GM23338 (cell line): ENCODE measurements around the gene ARID3A.

Experiments used
- CREB1 ChIP-seq: fragments of 250-450 bp; sonication (Bioruptor Pico); IDR thresholded peaks from 2 replicates; pipeline ENCODE4 v1.5.0; 2020; ENCODE audit warnings: low read depth, mild to moderate bottlenecking, moderate library complexity
- EZH2 ChIP-seq: fragments of 200-600 bp; sonication (generic); IDR thresholded peaks from one replicate; pipeline ENCODE4 v1.8.0; 2017; ENCODE audit warnings: antibody characterized with exemption, mild to moderate bottlenecking, low read depth; ENCODE audit not compliant: unreplicated experiment
- JUNB ChIP-seq: IDR thresholded peaks from one replicate; pipeline ENCODE4 v1.6.1; 2016; ENCODE audit warnings: antibody characterized with exemption; ENCODE audit not compliant: unreplicated experiment
- POLR2AphosphoS5 ChIP-seq: IDR thresholded peaks from 2 replicates; pipeline ENCODE4 v1.6.1; 2016; ENCODE audit warnings: antibody characterized with exemption, low read depth
- TF ChIP-seq, protein P1 (sequence below), 2 experiments: fragments of 200-600 bp in 1 of 2; sonication (generic) in 1 of 2; conservative IDR thresholded peaks; 2 replicates each; pipeline versions ENCODE4 v1.5.1 to v1.6.1; 2016 to 2017; ENCODE audit warnings: antibody characterized with exemption in 2 of 2, low read depth in 2 of 2, mild to moderate bottlenecking in 2 of 2, moderate library complexity in 1 of 2
- TF ChIP-seq, protein P2 (sequence below): fragments of 250-450 bp; sonication (Bioruptor Pico); IDR thresholded peaks from 2 replicates; pipeline ENCODE4 v1.5.0; 2020; ENCODE audit warnings: mild to moderate bottlenecking, moderate library complexity

DNA sequence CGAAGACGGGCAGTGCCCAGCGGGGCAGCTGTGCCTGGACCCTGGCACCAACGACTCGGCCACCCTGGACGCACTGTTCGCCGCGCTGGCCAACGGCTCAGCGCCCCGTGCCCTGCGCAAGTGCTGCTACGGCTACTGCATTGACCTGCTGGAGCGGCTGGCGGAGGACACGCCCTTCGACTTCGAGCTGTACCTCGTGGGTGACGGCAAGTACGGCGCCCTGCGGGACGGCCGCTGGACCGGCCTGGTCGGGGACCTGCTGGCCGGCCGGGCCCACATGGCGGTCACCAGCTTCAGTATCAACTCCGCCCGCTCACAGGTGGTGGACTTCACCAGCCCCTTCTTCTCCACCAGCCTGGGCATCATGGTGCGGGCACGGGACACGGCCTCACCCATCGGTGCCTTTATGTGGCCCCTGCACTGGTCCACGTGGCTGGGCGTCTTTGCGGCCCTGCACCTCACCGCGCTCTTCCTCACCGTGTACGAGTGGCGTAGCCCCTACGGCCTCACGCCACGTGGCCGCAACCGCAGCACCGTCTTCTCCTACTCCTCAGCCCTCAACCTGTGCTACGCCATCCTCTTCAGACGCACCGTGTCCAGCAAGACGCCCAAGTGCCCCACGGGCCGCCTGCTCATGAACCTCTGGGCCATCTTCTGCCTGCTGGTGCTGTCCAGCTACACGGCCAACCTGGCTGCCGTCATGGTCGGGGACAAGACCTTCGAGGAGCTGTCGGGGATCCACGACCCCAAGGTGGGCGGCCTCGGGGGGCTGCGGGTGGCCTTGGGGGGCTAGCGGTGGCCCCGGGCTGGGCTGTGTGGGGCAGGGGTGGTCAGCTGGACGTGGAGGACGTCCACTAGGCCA is 79.2 kb downstream of the ARID3A start:
- TF ChIP-seq CREB1 (CRISPR knock-in tag) (no peak), EZH2 (no peak), JUNB (no peak), POLR2AphosphoS5 (no peak)
- TF ChIP-seq, protein P1, sequence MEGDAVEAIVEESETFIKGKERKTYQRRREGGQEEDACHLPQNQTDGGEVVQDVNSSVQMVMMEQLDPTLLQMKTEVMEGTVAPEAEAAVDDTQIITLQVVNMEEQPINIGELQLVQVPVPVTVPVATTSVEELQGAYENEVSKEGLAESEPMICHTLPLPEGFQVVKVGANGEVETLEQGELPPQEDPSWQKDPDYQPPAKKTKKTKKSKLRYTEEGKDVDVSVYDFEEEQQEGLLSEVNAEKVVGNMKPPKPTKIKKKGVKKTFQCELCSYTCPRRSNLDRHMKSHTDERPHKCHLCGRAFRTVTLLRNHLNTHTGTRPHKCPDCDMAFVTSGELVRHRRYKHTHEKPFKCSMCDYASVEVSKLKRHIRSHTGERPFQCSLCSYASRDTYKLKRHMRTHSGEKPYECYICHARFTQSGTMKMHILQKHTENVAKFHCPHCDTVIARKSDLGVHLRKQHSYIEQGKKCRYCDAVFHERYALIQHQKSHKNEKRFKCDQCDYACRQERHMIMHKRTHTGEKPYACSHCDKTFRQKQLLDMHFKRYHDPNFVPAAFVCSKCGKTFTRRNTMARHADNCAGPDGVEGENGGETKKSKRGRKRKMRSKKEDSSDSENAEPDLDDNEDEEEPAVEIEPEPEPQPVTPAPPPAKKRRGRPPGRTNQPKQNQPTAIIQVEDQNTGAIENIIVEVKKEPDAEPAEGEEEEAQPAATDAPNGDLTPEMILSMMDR (conservative IDR thresholded peaks at IDR 0.05; ENCODE audit: low read depth in 2 of 2): no peak
- TF ChIP-seq, protein P2, sequence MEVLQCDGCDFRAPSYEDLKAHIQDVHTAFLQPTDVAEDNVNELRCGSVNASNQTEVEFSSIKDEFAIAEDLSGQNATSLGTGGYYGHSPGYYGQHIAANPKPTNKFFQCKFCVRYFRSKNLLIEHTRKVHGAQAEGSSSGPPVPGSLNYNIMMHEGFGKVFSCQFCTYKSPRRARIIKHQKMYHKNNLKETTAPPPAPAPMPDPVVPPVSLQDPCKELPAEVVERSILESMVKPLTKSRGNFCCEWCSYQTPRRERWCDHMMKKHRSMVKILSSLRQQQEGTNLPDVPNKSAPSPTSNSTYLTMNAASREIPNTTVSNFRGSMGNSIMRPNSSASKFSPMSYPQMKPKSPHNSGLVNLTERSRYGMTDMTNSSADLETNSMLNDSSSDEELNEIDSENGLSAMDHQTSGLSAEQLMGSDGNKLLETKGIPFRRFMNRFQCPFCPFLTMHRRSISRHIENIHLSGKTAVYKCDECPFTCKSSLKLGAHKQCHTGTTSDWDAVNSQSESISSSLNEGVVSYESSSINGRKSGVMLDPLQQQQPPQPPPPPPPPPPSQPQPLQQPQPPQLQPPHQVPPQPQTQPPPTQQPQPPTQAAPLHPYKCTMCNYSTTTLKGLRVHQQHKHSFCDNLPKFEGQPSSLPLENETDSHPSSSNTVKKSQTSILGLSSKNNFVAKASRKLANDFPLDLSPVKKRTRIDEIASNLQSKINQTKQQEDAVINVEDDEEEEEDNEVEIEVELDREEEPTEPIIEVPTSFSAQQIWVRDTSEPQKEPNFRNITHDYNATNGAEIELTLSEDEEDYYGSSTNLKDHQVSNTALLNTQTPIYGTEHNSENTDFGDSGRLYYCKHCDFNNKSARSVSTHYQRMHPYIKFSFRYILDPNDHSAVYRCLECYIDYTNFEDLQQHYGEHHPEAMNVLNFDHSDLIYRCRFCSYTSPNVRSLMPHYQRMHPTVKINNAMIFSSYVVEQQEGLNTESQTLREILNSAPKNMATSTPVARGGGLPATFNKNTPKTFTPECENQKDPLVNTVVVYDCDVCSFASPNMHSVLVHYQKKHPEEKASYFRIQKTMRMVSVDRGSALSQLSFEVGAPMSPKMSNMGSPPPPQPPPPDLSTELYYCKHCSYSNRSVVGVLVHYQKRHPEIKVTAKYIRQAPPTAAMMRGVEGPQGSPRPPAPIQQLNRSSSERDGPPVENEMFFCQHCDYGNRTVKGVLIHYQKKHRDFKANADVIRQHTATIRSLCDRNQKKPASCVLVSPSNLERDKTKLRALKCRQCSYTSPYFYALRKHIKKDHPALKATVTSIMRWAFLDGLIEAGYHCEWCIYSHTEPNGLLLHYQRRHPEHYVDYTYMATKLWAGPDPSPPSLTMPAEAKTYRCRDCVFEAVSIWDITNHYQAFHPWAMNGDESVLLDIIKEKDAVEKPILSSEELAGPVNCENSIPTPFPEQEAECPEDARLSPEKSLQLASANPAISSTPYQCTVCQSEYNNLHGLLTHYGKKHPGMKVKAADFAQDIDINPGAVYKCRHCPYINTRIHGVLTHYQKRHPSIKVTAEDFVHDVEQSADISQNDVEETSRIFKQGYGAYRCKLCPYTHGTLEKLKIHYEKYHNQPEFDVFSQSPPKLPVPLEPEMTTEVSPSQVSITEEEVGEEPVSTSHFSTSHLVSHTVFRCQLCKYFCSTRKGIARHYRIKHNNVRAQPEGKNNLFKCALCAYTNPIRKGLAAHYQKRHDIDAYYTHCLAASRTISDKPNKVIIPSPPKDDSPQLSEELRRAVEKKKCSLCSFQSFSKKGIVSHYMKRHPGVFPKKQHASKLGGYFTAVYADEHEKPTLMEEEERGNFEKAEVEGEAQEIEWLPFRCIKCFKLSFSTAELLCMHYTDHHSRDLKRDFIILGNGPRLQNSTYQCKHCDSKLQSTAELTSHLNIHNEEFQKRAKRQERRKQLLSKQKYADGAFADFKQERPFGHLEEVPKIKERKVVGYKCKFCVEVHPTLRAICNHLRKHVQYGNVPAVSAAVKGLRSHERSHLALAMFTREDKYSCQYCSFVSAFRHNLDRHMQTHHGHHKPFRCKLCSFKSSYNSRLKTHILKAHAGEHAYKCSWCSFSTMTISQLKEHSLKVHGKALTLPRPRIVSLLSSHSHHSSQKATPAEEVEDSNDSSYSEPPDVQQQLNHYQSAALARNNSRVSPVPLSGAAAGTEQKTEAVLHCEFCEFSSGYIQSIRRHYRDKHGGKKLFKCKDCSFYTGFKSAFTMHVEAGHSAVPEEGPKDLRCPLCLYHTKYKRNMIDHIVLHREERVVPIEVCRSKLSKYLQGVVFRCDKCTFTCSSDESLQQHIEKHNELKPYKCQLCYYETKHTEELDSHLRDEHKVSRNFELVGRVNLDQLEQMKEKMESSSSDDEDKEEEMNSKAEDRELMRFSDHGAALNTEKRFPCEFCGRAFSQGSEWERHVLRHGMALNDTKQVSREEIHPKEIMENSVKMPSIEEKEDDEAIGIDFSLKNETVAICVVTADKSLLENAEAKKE (CRISPR knock-in tag): no peak
